ENCODE results near the gene LUC7L3. TPM values are rescaled to one million over a fixed set of nuclear protein-coding genes. Genes with fewer than 3 reads are reported as not detected.

The LUC7L3 gene
- total and polyA plus RNA-seq, 2 of the 13 experiments (the other 11 are each of a cell fraction or from before 2014, with no cell fraction given), result 108 to 120 TPM

GRCh38 chr17:50731575-50732460 lies 12.4 kb downstream of the LUC7L3 start:
- BruUV-seq (replicated peaks), result TSS peak; percentile 3
- H3K4me2 ChIP-seq (ENCODE audit: low read depth, low read length), result no peak overlapping the region
- intact Hi-C loops (cut with micrococcal nuclease; ENCODE audit: unreplicated experiment) (no loop called here), in situ Hi-C loops (cut with HindIII; ENCODE audit: extremely low pct_ligation_motif_present, low pct_unique_long_range_greater_than_20kb) (no loop called here)
- H3K79me2 ChIP-seq (ENCODE audit: insufficient read depth, low read length), result peaks cover 96% of the 10 kb centered on the region
- CTCF ChIA-PET (ENCODE audit: low intra/inter-chr PET ratio, low total read pairs), result no interaction called here
- peaks cover 3 to 21% of the 10 kb centered on the region in 2 experiments; a peak in 4 of 5 replicates for H3K36me3 ChIP-seq (replicated peaks in 1 of 2; ENCODE audit: control insufficient read depth in 1 of 2, insufficient read depth in 2 of 2, low read length in 2 of 2)
- H3K4me3 ChIP-seq (replicated peaks in 1 of 3; ENCODE audit: insufficient read depth in 1 of 3, low read depth in 2 of 3, low read length in 3 of 3), result no peak overlapping the region
- no peaks in the 10 kb centered on the region for H3K9me3 ChIP-seq (ENCODE audit: low read length)
- no peaks in the 10 kb centered on the region for H3K27me3 ChIP-seq (ENCODE audit: control insufficient read depth in 1 of 2, insufficient read depth in 2 of 2, low read length in 2 of 2)
- H3K27ac ChIP-seq (ENCODE audit: extremely low read length, insufficient read depth, low read length), result no peak overlapping the region
- WGBS (ENCODE audit: low lambda C conversion rate), result 91% methylated on average over 7 of the region's 7 CpGs
- H2AFZ ChIP-seq (ENCODE audit: low read length), result no peak overlapping the region
- H3K4me1 ChIP-seq (ENCODE audit: insufficient read depth, low read length), result peaks cover 46% of the 10 kb centered on the region
- FAIRE-seq, result no peak
- no peak for ATAC-seq
- POLR2A ChIA-PET, result interaction anchor here (0.6 to 3.8 kb wide), 2 partner anchors 12 to 95 kb away, joined by 3 to 14 read pairs; partner anchors contain the start of gene LUC7L3
- no peak overlapping the region for H3K9ac ChIP-seq (ENCODE audit: insufficient read depth, low read depth, low read length)
- no peak for DNase-seq (ENCODE audit: low spot score)
- H4K20me1 ChIP-seq (ENCODE audit: insufficient read depth, low read length), result peaks cover 92% of the 10 kb centered on the region
- TF ChIP-seq ZNF446 (CRISPR knock-in tag; IDR thresholded peaks at IDR 0.05) (no peak), HOMEZ (CRISPR knock-in tag; IDR thresholded peaks at IDR 0.05; ENCODE audit: low read depth) (no peak), U2AF1 (optimal IDR thresholded peaks at IDR 0.05; ENCODE audit: low read depth, low read length) (no peak), ZBTB10 (CRISPR knock-in tag; IDR thresholded peaks at IDR 0.05; ENCODE audit: borderline replicate concordance) (no peak), SATB2 (CRISPR knock-in tag; IDR thresholded peaks at IDR 0.05) (no peak), BCL3 (CRISPR knock-in tag; IDR thresholded peaks at IDR 0.05) (no peak), FUBP1 (CRISPR knock-in tag; IDR thresholded peaks at IDR 0.05; ENCODE audit: borderline replicate concordance) (no peak), ARID2 (CRISPR knock-in tag; IDR thresholded peaks at IDR 0.05; ENCODE audit: borderline replicate concordance) (no peak), ZNF513 (CRISPR knock-in tag; conservative IDR thresholded peaks at IDR 0.05) (no peak), GABPA (IDR thresholded peaks at IDR 0.05; ENCODE audit: low read depth, low read length) (no peak), GABPA (CRISPR knock-in tag; IDR thresholded peaks at IDR 0.05; ENCODE audit: low read depth) (no peak), ISX (CRISPR knock-in tag; conservative IDR thresholded peaks at IDR 0.05) (no peak), NCOA1 (CRISPR knock-in tag; IDR thresholded peaks at IDR 0.05) (no peak)
